AG09319 (cell line): ENCODE measurements around the gene COL21A1.

Source experiments
- DNase-seq: peaks from one replicate; pipeline ENCODE4 v3.0.0-alpha.2; 2010; ENCODE audit warnings: low read depth; ENCODE audit errors: extremely low read depth
- TF ChIP-seq, protein P1 (sequence below): IDR thresholded peaks from 2 replicates; pipeline ENCODE4 v1.5.1; 2011; ENCODE audit warnings: low read depth, mild to moderate bottlenecking, inconsistent platforms, low read length, moderate library complexity

COL21A1 gene

DNA sequence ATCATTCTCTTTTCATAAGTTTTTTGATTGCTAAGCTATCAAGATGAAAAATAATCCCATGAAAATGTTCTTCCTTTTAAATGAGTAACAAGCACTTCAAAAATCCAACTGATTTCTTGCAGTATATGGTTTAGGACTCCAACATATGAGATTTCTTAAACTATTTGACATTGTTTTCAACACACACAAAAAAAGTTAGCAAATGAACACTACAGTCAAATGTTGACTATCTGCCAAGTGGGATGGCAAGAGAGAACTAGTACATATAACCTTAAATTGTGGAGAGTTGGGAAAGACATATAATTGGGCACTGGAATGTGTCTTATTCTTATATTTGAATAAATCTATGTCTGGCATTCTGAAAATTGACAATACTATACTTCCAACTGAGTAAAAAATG is 15.6 kb downstream of the COL21A1 start:
- DNase-seq: no peak
- TF ChIP-seq, protein P1, sequence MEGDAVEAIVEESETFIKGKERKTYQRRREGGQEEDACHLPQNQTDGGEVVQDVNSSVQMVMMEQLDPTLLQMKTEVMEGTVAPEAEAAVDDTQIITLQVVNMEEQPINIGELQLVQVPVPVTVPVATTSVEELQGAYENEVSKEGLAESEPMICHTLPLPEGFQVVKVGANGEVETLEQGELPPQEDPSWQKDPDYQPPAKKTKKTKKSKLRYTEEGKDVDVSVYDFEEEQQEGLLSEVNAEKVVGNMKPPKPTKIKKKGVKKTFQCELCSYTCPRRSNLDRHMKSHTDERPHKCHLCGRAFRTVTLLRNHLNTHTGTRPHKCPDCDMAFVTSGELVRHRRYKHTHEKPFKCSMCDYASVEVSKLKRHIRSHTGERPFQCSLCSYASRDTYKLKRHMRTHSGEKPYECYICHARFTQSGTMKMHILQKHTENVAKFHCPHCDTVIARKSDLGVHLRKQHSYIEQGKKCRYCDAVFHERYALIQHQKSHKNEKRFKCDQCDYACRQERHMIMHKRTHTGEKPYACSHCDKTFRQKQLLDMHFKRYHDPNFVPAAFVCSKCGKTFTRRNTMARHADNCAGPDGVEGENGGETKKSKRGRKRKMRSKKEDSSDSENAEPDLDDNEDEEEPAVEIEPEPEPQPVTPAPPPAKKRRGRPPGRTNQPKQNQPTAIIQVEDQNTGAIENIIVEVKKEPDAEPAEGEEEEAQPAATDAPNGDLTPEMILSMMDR: no peak

DNA sequence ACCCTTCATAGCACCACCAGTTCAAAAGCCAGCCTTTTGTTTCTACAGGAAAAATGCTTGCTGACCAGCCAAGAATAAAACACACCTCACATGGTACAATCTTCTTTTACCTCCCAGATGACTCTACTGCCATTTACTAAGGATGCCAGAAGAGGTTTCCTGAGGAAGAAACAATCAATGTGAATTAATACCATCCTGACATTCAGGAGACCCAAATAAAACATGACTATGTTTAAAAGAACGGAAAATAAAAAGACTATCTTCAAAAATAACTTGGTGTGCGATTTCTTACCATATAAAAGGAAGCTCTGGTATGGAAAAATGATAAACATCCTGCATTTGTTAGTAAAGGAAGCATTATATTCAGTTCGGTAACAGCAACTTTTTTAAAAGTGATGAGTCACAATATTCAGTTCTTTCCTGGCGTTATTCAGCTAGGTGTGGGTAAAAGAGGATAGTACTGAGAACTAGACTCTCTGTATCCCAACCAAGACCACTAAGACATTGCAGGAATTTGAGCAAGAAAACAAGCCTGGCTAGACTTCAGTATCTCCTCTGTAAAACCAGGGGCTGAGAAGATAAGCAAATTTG is 16.3 kb downstream of the COL21A1 start:
- TF ChIP-seq, protein P1: no peak
- DNase-seq: no peak

GRCh38 chr6:56227071-56227879 is 20.1 kb downstream of the COL21A1 start:
- peak; percentile 44 for DNase-seq
- TF ChIP-seq, protein P1: no peak

- no peak for DNase-seq
- TF ChIP-seq, protein P1: no peak
Observed at GRCh38 chr6:56223995-56224394, 23.4 kb downstream of the COL21A1 start.

DNA sequence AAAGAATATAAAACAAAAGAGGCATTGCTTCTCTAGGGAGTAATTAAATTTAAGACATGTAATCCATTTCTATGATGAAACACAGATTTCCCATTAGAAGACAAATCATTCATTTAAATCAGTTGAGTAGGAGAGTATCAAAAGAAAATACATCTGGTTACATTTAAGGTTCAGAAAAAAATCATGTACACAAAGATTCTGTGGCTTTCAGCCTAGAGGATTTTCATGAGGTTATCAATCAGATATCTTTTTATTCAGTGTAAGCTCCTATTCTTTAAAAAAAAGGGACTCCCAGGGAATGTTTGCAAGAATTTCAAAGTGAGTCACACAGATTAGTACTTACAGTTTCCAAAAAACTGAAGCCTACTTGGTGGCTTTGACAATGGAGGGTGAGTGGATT is 24.9 kb downstream of the COL21A1 start:
- no peak for DNase-seq
- TF ChIP-seq, protein P1: no peak

GRCh38 chr6:56220078-56220477 is 27.3 kb downstream of the COL21A1 start:
- TF ChIP-seq, protein P1: no peak
- DNase-seq: no peak

GRCh38 chr6:56214703-56215101 is 32.7 kb downstream of the COL21A1 start:
- TF ChIP-seq, protein P1: no peak
- no peak for DNase-seq
